WERI-Rb-1 (cell line): ENCODE results near the gene SPEG.

Source experiments
- DNase-seq: peaks from one replicate; pipeline ENCODE4 v3.0.0-alpha.2; 2020
- H3K27ac ChIP-seq: fragments of 250-450 bp; sonication (Bioruptor Pico); 2 replicates; pipeline ENCODE4 v1.5.1; 2020; ENCODE audit warnings: mild to moderate bottlenecking, moderate library complexity
- H3K27me3 ChIP-seq: fragments of 250-450 bp; sonication (Bioruptor Pico); 2 replicates; pipeline ENCODE4 v1.5.1; 2021; ENCODE audit warnings: mild to moderate bottlenecking, low read depth, moderate library complexity; ENCODE audit not compliant: insufficient read depth, severe bottlenecking
- H3K36me3 ChIP-seq: fragments of 250-450 bp; sonication (Bioruptor Pico); 2 replicates; pipeline ENCODE4 v1.5.1; 2020; ENCODE audit warnings: mild to moderate bottlenecking, moderate library complexity
- H3K4me3 ChIP-seq: 2 replicates; pipeline ENCODE4 v1.5.1; 2011; ENCODE audit warnings: low read depth, mild to moderate bottlenecking, control low read depth, low read length
- H3K9me3 ChIP-seq: fragments of 250-450 bp; sonication (Bioruptor Pico); 2 replicates; pipeline ENCODE4 v1.5.1; 2021; ENCODE audit warnings: mild to moderate bottlenecking, moderate library complexity; ENCODE audit not compliant: severe bottlenecking
- TF ChIP-seq, protein P1 (sequence below): IDR thresholded peaks from 2 replicates; pipeline ENCODE4 v1.5.1; 2011; ENCODE audit warnings: low read depth, mild to moderate bottlenecking, control low read depth, inconsistent platforms, low read length

The SPEG gene

DNA sequence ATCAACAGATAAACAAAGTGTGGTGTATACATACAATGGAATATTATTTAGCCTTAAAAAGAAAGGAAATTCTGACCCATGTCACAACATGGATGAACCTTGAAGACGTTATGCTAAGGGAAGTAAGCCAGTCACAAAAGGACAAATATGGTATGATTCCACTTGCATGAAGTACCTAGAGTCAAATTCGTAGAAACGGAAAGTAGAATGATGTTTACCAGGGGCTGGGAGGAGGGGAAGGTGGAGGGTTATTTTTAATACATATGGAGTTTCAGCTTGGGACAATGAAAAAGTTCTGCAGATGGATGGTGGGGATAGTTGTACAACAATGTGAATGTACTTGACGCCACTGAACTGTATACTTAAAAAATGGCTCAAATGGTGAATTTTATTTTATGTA, 19.8 kb upstream of the SPEG start:
- Histone ChIP-seq H3K36me3 (no peaks in the 10 kb centered on the region), H3K27ac (no peak overlapping the region), H3K9me3 (peaks cover 3% of the 10 kb centered on the region), H3K4me3 (no peak overlapping the region), H3K27me3 (no peaks in the 10 kb centered on the region)
- TF ChIP-seq, protein P1, sequence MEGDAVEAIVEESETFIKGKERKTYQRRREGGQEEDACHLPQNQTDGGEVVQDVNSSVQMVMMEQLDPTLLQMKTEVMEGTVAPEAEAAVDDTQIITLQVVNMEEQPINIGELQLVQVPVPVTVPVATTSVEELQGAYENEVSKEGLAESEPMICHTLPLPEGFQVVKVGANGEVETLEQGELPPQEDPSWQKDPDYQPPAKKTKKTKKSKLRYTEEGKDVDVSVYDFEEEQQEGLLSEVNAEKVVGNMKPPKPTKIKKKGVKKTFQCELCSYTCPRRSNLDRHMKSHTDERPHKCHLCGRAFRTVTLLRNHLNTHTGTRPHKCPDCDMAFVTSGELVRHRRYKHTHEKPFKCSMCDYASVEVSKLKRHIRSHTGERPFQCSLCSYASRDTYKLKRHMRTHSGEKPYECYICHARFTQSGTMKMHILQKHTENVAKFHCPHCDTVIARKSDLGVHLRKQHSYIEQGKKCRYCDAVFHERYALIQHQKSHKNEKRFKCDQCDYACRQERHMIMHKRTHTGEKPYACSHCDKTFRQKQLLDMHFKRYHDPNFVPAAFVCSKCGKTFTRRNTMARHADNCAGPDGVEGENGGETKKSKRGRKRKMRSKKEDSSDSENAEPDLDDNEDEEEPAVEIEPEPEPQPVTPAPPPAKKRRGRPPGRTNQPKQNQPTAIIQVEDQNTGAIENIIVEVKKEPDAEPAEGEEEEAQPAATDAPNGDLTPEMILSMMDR, result no peak
- no peak for DNase-seq

DNA sequence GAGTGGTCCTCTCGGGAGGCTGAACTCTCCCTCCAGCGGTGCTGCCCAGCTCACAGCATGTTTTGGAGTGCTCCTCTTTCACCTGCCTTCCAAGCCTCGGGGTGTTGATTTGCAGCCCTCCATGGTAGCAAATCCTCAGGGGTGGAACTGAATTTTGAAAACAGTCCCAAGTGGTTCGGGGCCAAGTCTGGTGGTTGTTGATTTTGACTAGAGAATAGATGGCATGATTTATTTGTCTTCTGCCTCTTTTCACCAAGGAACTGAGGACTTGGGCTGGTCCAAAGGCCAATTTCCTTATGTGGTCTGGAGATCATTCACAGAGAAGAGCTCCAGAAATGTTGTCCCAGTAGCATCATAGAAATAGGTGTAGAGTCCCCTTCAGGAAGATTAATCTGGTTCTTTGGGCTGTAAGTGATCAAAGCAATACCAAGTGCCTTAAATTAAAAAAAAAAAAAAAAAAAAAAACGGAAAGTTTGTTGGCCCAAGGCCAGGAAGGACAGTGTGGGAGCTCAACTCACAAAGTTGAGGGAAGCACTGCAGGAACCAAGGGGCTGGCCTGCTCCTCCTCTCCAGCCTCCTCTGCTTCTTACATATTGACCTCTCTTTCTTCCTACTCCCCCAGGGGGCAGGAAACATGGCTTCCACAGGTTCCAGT, 18.9 kb upstream of the SPEG start:
- H3K27me3 ChIP-seq, result no peaks in the 10 kb centered on the region
- peaks cover 3% of the 10 kb centered on the region for H3K9me3 ChIP-seq
- H3K27ac ChIP-seq, result no peak overlapping the region
- no peak overlapping the region for H3K4me3 ChIP-seq
- no peak for DNase-seq
- TF ChIP-seq, protein P1, result no peak
- H3K36me3 ChIP-seq, result no peaks in the 10 kb centered on the region

DNA sequence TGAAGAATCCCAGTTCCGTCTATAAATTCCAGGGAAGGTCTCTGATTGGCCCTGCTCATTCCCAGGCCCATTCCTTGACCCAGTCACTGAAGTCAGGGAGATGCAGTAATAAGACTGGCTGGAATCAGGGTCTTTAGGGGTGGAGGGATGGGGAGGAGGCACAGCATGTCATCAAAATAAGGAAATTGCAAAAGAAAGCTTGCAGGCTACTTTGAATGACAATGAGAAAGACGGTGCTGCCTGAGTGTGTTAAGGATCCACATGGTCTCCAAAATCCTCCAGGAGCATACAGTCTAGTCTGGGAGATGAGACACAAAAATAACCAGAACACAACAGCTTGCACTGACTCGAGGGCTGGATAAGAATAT, 18.4 kb upstream of the SPEG start:
- no peak for DNase-seq
- no peaks in the 10 kb centered on the region for H3K36me3 ChIP-seq
- H3K9me3 ChIP-seq, result peaks cover 3% of the 10 kb centered on the region
- H3K27ac ChIP-seq, result no peak overlapping the region
- no peaks in the 10 kb centered on the region for H3K27me3 ChIP-seq
- TF ChIP-seq, protein P1, result no peak
- H3K4me3 ChIP-seq, result no peak overlapping the region

DNA sequence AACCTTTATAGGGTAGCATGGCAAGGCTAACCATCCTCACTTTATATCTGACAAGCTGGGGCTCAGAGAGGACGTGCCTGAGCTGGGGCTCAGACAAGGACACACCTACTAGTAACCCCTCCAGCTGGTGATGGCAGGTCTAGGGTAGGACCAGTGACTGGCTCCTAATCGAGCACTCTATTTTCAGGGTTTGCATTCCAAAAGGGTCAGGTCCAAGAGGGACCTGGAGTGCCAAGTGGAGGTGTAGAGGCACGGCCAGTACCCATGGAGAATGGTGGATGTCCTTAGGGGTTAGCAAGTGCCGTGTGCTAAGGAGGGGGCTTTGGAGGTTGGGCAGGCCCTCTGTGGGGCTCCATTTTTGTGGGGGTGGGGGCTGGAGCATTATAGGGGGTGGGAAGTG, 17.7 kb upstream of the SPEG start:
- no peak for DNase-seq
- Histone ChIP-seq H3K4me3 (no peak overlapping the region), H3K27ac (no peak overlapping the region), H3K27me3 (no peaks in the 10 kb centered on the region), H3K9me3 (peaks cover 3% of the 10 kb centered on the region), H3K36me3 (no peaks in the 10 kb centered on the region)
- TF ChIP-seq, protein P1, result no peak

DNA sequence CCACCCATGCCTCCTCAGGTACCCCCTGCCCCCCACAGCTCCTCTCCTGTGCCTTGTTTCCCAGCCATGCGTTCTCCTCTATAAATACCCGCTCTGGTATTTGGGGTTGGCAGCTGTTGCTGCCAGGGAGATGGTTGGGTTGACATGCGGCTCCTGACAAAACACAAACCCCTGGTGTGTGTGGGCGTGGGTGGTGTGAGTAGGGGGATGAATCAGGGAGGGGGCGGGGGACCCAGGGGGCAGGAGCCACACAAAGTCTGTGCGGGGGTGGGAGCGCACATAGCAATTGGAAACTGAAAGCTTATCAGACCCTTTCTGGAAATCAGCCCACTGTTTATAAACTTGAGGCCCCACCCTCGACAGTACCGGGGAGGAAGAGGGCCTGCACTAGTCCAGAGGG, 17.3 kb upstream of the SPEG start:
- H3K27ac ChIP-seq, result no peak overlapping the region
- no peaks in the 10 kb centered on the region for H3K36me3 ChIP-seq
- TF ChIP-seq, protein P1, result no peak
- H3K9me3 ChIP-seq, result peaks cover under 1% of the 10 kb centered on the region
- H3K4me3 ChIP-seq, result no peak overlapping the region
- no peak for DNase-seq
- no peaks in the 10 kb centered on the region for H3K27me3 ChIP-seq
